Effector memory CD8-positive, alpha-beta T cell (primary cell): ENCODE results near the gene TIAM2.
"Not testable (repeated sequence)": the region's sequence is repeated elsewhere in the genome, so short reads cannot be mapped to it uniquely, and the experiment has no call there.

Experiments
- ATAC-seq: fragments of 150-1000 bp; cut with Tn5 transposase; replicated peaks from 2 replicates; pipeline ENCODE4 v1.10.0; 2021; ENCODE audit warnings: mild to moderate bottlenecking, moderate library complexity
- DNase-seq, 3 experiments: peaks; one replicate each; pipeline ENCODE4 v3.0.0; 2021
- H3K27ac Mint-ChIP-seq, 2 donors: one replicate each; pipeline ENCODE4 v1.8.0; 2022; ENCODE audit warnings: mild to moderate bottlenecking in 2 of 2, mixed read lengths in 2 of 2, moderate library complexity in 2 of 2
- H3K27me3 Mint-ChIP-seq, 2 donors: one replicate each; pipeline ENCODE4 v1.8.0; 2022; ENCODE audit warnings: mixed read lengths in 2 of 2
- H3K36me3 Mint-ChIP-seq: one replicate; pipeline ENCODE4 v1.8.0; 2022; ENCODE audit warnings: mild to moderate bottlenecking, moderate library complexity, mixed read lengths; ENCODE audit not compliant: insufficient read depth
- H3K4me1 Mint-ChIP-seq, 2 donors: one replicate each; pipeline ENCODE4 v1.8.0; 2022; ENCODE audit warnings: low read depth in 2 of 2, mixed read lengths in 2 of 2
- H3K4me3 Mint-ChIP-seq, 2 donors: one replicate each; pipeline ENCODE4 v1.8.0; 2022; ENCODE audit warnings: mild to moderate bottlenecking in 2 of 2, mixed read lengths in 2 of 2, moderate library complexity in 2 of 2
- H3K9me3 Mint-ChIP-seq, 2 donors: one replicate each; pipeline ENCODE4 v1.8.0; 2022; ENCODE audit warnings: mixed read lengths in 2 of 2

The TIAM2 gene

DNA sequence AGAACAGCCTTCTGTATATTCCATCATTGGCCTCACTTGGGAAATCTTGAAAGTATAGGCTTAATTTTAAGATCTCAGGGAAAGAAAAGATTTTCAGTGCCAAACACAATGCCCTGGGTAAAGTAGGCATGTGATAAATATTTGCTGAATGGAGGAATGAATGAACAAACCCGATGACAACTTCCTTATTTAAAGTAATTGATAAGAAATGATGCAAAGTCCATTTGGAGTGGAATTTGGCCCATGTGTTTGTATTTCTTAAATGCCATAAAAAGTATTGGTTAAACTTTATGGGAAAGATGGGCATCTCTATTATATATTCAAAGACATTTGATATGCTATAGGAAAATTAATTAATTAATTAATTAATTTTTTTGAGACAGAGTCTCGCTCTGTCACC is 3.7 kb downstream of the TIAM2 start:
- no peak overlapping the region for H3K27ac Mint-ChIP-seq
- ATAC-seq (no peak), DNase-seq (no peak)
- H3K9me3 Mint-ChIP-seq: no peaks in the 10 kb centered on the region
- H3K27me3 Mint-ChIP-seq: peaks cover 33 to 54% of the 10 kb centered on the region in 2 donors
- no peaks in the 10 kb centered on the region for H3K4me1 Mint-ChIP-seq
- no peak overlapping the region for H3K4me3 Mint-ChIP-seq
- no peaks in the 10 kb centered on the region for H3K36me3 Mint-ChIP-seq

DNA sequence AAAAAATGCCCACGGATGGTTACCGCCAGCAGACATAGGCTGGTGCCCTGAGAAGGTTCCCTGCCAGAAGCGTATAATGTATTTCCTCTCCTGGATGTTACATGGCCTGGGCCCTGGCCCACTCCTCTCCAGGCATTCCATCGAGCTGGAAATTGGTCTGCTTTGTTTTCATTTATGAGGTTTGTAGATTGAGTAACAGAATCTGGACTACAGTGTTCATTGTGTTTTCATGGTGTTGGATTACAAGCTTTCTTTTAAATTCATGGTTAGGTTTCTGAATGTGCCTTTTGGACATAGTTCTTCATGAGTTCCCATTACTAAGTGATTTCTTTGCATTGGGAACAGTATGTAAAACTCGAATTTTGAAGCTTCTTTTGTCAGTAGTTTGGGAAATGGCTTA is 6.4 kb downstream of the TIAM2 start:
- no peak for ATAC-seq
- H3K9me3 Mint-ChIP-seq: no peaks in the 10 kb centered on the region
- H3K4me3 Mint-ChIP-seq: no peak overlapping the region
- no peaks in the 10 kb centered on the region for H3K36me3 Mint-ChIP-seq
- H3K27ac Mint-ChIP-seq: no peak overlapping the region
- H3K4me1 Mint-ChIP-seq: no peaks in the 10 kb centered on the region
- peaks cover 21 to 39% of the 10 kb centered on the region in 2 donors for H3K27me3 Mint-ChIP-seq
- DNase-seq: no peak

DNA sequence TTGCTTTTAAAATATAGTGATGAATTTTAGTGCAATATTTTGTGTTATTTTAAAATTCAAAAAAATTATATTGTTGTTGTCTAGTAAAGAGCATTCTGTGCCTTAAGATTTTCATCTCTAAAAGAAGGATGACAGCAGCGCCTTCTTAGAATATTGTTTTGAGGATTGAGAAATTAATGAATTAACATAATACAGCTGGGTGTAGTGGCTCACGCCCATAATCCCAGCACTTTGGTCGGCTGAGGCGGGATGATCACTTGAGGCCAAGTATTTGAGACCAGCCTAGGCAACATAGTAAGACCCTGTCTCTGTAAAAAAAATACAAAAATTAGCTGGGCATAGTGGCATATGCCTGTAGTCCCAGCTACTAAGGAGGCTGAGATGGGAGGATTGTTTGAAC is 6.8 kb downstream of the TIAM2 start:
- ATAC-seq: no peak
- Mint-ChIP-seq H3K4me3 (no peak overlapping the region), H3K36me3 (no peaks in the 10 kb centered on the region)

DNA sequence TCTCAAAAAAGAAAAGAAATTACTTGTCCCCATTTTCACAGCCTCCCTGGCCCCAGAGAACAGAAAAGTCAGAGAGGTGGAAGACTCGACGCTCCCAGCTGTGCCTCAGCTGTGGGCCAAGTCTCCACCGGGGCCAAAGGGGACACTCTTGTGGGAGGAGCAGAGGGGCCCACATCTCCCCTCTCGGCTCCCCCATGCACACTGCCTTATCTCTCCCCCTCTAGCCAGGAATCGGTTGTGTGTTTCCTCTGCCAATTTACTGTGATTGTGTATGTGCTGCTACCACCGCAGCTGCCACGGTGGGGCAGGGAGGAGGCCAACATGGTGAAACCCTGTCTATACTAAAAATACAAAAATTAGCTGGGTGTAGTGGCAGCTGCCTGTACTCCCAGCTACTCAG is 8.4 kb downstream of the TIAM2 start:
- H3K4me1 Mint-ChIP-seq: no peaks in the 10 kb centered on the region
- H3K36me3 Mint-ChIP-seq: no peaks in the 10 kb centered on the region
- peaks cover under 1 to 19% of the 10 kb centered on the region in 2 donors for H3K27me3 Mint-ChIP-seq
- no peak for DNase-seq
- H3K4me3 Mint-ChIP-seq: no peak overlapping the region
- ATAC-seq: no peak
- no peak overlapping the region for H3K27ac Mint-ChIP-seq
- no peaks in the 10 kb centered on the region for H3K9me3 Mint-ChIP-seq

More for the DNA sequence above, 6.8 kb downstream of the TIAM2 start:
- no peak overlapping the region for H3K27ac Mint-ChIP-seq
- no peaks in the 10 kb centered on the region for H3K9me3 Mint-ChIP-seq
- H3K27me3 Mint-ChIP-seq: peaks cover 16 to 34% of the 10 kb centered on the region in 2 donors
- DNase-seq: no peak
- H3K4me1 Mint-ChIP-seq: no peaks in the 10 kb centered on the region

DNA sequence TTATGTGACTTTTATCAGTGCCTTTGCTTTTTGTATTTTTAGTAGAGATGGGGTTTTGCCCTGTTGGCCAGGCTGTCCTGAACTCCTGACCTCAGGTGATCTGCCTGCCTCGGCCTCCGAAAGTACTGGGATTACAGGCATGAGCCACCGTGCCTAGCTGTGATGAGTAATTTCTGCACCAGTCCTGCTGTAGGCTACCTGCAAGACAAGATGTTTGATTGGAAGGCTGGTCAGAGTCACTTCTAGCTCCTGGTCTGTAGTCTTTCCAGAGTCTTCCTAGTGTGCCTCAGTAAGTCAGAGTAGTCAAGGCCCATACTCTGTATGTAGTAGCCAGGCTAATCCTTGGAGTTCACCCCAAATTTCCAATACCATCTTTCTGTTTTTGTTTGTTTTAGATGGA is 8.9 kb downstream of the TIAM2 start:
- Mint-ChIP-seq H3K27me3 (peaks cover 0 to 16% of the 10 kb centered on the region in 2 donors), H3K27ac (no peak overlapping the region), H3K36me3 (no peaks in the 10 kb centered on the region), H3K9me3 (no peaks in the 10 kb centered on the region), H3K4me3 (no peak overlapping the region), H3K4me1 (no peaks in the 10 kb centered on the region)
- DNase-seq (no peak), ATAC-seq (no peak)

DNA sequence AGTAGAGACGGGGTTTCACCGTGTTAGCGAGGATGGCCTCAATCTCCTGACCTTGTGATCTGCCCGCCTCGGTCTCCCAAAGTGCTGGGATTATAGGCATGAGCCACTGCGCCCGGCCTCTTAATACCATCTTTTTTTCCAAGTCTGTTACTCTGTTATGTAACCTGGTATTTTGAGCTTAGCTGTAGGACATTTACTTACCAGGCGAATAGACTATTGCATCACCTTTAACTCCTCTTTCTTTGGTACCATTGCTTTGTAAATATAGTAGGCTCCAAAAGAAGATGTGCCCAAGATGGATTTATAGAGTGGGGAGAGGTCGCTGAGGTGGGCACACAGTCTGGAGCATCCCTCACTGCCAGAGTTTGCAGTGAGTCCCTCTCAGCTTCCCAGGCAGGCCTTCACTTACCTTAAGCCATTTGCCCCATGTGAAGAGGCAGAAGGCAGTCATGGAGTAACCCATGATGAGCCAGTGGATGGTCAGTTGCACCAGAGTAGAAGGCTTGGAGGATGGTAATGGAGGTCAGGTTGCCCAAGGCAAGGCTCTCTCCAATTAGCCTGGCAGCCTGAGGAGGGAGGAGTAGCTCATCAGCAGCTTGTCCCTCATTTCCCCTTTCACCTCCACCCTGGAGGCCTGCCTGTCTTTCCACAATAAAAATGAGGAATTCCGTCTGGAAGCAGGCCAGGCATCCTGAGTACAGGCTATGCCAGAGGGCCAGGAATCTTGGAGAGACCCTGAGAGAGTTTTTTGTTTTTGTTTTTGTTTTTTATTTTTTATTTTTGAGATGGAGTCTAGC is 9.7 kb downstream of the TIAM2 start:
- H3K27ac Mint-ChIP-seq: no peak overlapping the region
- no peaks in the 10 kb centered on the region for H3K9me3 Mint-ChIP-seq

DNA sequence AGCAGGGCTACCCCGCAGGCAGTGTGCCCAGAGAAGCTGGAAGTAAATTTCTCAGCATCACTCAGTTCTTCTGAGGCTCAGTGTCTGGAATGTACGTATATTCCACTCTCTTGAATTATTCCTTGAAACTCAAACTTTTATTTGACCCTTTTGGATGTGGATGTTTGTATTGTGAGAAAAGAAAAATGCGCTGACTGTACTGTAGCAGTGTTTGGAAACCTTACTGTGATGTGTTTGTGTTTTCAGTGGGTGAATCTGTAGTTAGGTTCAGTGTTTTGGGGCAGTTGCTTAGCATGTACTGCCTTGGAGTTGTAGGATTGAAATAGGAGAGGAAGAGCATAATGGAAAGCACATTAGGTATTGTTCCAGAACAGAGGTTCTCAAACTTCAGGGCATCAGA is 13.5 kb downstream of the TIAM2 start:
- Mint-ChIP-seq H3K27ac (no peak overlapping the region), H3K27me3 (no peaks in the 10 kb centered on the region), H3K4me3 (no peak overlapping the region), H3K4me1 (no peaks in the 10 kb centered on the region), H3K9me3 (no peaks in the 10 kb centered on the region), H3K36me3 (no peaks in the 10 kb centered on the region)
- ATAC-seq: no peak
- DNase-seq: no peak

More for the DNA sequence above, 9.7 kb downstream of the TIAM2 start:
- no peak for DNase-seq
- peaks cover 0 to 13% of the 10 kb centered on the region in 2 donors for H3K27me3 Mint-ChIP-seq
- H3K4me1 Mint-ChIP-seq: no peaks in the 10 kb centered on the region
- ATAC-seq: no peak
- no peaks in the 10 kb centered on the region for H3K36me3 Mint-ChIP-seq
- H3K4me3 Mint-ChIP-seq: no peak overlapping the region

DNA sequence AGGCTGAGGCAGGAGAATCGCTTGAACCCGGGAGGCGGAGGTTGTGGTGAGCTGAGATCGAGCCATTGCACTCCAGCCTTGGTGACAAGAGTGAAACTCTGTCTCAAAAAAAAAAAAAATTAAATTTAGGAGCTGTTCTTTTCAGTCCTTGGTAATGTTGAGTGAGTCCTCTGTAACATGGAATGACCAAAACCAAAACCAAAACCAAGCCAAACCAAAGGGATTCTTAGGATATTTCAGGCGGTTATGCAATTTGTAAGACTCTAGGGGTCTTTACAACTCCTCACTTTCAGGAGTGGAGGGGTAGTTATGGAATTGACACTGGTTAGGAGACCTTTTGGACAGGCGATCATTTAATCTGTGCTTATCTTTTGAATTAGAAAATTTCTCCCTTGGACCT is 15.8 kb downstream of the TIAM2 start:
- no peak overlapping the region for H3K27ac Mint-ChIP-seq
- H3K4me3 Mint-ChIP-seq: no peak overlapping the region
- H3K4me1 Mint-ChIP-seq: no peaks in the 10 kb centered on the region
- DNase-seq: no peak
- H3K9me3 Mint-ChIP-seq: no peaks in the 10 kb centered on the region
- H3K27me3 Mint-ChIP-seq: peaks cover 0 to 4% of the 10 kb centered on the region in 2 donors
- H3K36me3 Mint-ChIP-seq: no peaks in the 10 kb centered on the region
- no peak for ATAC-seq

DNA sequence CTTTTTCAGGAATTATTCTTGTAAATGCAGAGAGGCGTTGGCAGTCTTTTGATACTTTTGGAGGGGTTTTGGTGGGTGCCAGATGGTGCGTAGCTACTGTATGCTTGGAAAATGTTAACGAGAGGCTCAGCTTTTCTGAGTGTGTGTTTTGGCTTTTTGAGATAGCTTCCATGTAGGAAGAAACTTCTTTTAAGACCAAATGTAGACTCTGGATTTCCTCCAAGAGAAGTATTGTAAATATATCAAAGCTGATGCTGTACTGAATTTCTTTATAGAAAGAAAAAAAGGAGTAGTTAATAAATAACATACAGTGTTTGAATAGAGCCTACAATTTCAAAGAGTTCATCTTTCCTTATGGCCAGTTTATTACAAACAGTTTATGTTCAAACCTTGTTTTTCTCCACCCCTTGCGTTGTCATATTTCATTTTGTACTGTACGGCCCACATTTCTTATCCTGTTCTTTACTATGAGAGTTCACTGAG is 16.7 kb downstream of the TIAM2 start:
- Mint-ChIP-seq H3K27ac (no peak overlapping the region), H3K4me1 (no peaks in the 10 kb centered on the region), H3K27me3 (peaks cover 0 to 4% of the 10 kb centered on the region in 2 donors), H3K9me3 (no peaks in the 10 kb centered on the region), H3K4me3 (no peak overlapping the region), H3K36me3 (no peaks in the 10 kb centered on the region)
- ATAC-seq (no peak), DNase-seq (no peak)

DNA sequence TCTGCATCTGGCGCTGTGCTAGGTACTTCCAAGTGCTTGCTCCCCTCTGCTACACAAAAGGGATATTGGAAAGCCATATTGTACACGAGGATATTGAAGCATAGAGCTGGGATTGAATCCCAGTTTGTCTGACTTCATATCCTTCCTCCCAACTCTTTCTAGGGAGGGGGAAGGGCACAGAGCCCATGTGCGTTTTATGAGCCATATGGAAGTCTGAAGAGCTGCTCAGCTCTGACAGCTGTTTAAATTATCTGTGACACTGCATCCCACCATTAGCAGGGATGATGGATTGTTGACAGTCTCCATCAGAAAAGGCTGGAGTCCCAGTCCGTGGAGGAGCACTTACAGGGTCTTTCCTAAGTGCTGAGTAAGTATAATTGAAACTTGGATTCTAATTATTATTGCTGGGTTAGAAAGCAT is 18.4 kb downstream of the TIAM2 start:
- H3K36me3 Mint-ChIP-seq: no peaks in the 10 kb centered on the region
- no peaks in the 10 kb centered on the region for H3K4me1 Mint-ChIP-seq
- no peak overlapping the region for H3K4me3 Mint-ChIP-seq
- no peak for DNase-seq
- no peaks in the 10 kb centered on the region for H3K9me3 Mint-ChIP-seq
- no peak for ATAC-seq
- H3K27me3 Mint-ChIP-seq: peaks cover 0 to 4% of the 10 kb centered on the region in 2 donors
- no peak overlapping the region for H3K27ac Mint-ChIP-seq

DNA sequence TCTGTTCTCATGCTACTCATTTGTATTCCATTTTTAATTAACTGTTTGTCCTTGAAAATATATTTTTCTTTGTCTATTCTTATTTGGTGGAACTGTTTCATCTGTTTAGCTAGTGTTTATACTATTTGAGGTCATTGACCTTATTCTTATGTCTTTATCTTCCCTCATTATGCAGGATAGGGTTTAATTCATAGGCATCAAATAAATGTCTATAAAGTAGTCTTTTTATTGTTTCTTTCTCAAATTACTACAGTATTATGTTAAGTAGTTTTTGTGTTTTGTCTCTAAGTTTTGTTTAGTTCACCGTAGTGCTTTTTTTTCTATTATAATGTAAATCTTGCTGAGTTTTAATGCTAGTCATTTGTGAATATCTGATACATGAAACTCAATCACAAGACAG is 19.0 kb downstream of the TIAM2 start:
- Mint-ChIP-seq H3K36me3 (no peaks in the 10 kb centered on the region), H3K27me3 (peaks cover 0 to 4% of the 10 kb centered on the region in 2 donors), H3K4me3 (no peak overlapping the region), H3K4me1 (no peaks in the 10 kb centered on the region), H3K27ac (no peak overlapping the region), H3K9me3 (no peaks in the 10 kb centered on the region)
- DNase-seq (no peak), ATAC-seq (no peak)

DNA sequence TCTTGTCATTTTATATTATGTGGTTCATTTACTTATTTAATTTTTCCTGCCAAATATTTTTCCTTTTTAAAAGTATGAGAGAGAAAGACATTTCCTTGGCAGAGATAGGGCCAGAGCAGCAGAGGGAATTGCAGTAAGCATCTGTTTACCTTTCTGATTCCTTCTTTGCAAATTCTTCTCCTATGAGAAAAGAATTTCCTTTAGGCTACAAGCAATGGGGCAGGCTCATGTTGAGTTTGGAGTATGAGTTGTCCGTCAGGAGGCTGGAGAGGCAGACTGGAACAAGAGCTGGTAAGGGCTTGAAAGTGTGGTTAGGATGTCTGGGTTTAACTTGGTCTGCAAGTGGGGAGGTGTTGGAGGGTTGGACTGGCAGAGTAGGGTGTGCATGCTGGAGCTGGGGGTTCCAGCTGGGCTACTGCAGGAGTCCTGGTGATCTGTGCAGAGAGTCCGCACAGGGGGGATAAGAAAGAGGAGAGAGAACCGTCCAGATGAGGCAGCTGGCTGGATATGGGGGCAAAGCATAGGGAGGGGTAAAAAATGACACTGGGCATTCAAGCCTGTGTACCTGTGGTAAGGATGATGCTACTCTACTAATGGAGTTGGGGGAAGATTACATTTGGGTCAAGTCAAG is 19.7 kb downstream of the TIAM2 start:
- Mint-ChIP-seq H3K27me3 (peaks cover 0 to 4% of the 10 kb centered on the region in 2 donors), H3K9me3 (no peaks in the 10 kb centered on the region), H3K27ac (no peak overlapping the region), H3K36me3 (no peaks in the 10 kb centered on the region), H3K4me1 (no peaks in the 10 kb centered on the region), H3K4me3 (no peak overlapping the region)
- no peak for DNase-seq
- no peak for ATAC-seq

DNA sequence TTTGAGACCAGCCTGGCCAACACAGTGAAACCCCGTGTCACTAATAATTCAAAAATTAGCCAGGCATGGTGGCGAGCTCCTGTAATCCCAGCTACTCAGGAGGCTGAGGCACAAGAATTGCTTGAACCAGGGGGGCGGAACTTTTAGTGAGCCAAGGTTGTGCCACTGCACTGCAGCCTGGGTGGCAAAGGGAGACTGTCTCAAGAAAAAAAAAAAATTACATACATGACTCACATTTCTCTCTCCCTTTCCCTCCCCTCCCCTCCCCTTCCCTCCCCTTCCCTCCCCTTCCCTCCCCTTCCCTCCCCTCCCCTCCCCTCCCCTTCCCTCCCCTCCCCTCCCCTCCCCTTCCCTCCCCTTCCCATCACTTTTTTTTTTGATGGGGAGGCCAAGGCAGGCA is 23.3 kb downstream of the TIAM2 start:
- H3K9me3 Mint-ChIP-seq, H3K4me1 Mint-ChIP-seq, H3K27ac Mint-ChIP-seq, ATAC-seq, H3K4me3 Mint-ChIP-seq, H3K36me3 Mint-ChIP-seq, DNase-seq, H3K27me3 Mint-ChIP-seq: not testable (repeated sequence)

DNA sequence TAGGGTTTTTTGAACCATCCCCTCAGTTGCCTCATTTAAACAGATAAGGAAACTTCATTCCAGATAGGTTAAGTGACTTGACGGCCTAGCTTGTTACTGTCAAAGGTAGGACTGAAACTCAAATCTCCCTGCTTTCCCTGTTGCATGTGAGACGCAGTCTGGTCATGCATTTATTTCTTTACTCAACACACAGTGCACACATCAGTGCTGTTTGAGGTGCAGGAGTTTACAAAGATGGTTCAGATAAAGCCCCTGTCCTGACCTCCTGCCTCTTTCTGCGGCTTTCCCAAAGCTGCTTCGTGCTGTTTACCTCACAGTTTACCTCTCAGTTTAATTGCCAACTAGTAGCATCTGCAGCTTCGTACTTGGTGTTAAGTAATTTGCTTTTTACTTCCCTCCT is 26.6 kb downstream of the TIAM2 start:
- no peak for ATAC-seq
- no peaks in the 10 kb centered on the region for H3K9me3 Mint-ChIP-seq
- no peak for DNase-seq
- H3K4me1 Mint-ChIP-seq: no peaks in the 10 kb centered on the region
- H3K27ac Mint-ChIP-seq: no peak overlapping the region
- no peaks in the 10 kb centered on the region for H3K27me3 Mint-ChIP-seq
- H3K36me3 Mint-ChIP-seq: no peaks in the 10 kb centered on the region
- H3K4me3 Mint-ChIP-seq: no peak overlapping the region
